Stimulated activated CD8-positive, alpha-beta memory T cell treated with anti-CD3 and anti-CD28 coated beads, Interleukin-7, amount 100 ng/mL, for 4 hours (primary cell): ENCODE data around the gene XYLT2.
"Not testable (repeated sequence)": the region's sequence is repeated elsewhere in the genome, so short reads cannot be mapped to it uniquely, and the experiment has no call there.

Experiments
- DNase-seq, 2 donors: peaks; one replicate each; pipeline ENCODE4 v3.0.0-alpha.2; 2020; ENCODE audit warnings: low read depth in 2 of 2

XYLT2 gene

DNA sequence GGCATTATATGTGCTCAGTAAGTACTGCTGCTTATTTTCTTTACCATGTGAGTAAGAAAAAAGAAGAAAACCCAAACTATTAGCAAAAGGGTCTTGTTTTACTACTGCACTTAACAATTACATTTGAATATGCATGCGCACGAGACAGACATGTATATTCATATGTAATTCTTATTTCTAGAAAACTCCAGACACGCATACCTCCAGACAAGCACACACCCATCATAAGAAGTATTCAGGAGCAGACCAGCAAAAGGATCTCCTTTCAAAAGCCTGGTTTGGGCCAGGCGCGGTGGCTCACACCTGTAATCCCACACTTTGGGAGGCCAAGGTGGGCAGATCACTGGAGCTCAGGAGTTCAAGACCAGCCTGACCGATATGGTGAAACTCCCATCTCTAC, 43.6 kb downstream of the XYLT2 start:
- no peak for DNase-seq

DNA sequence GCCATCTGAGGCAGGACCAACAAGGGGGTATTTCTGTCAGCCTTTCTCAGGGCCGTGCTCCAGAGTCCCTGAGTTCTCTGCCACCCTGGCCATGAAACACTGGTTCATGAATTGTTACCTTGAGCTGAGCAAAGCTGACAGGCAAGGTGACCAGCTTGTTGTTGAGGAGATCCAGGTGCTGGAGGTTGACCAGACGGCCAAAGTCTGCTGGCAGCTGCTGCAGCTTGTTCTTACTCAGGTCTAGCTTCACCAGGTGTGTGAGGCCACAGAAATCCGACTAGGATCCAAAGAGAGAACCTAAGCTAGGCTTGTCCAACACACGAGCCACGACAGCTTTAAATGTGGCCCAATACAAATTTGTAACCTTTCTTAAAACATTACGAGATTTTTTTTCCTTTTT, 46.7 kb downstream of the XYLT2 start:
- no peak for DNase-seq

DNA sequence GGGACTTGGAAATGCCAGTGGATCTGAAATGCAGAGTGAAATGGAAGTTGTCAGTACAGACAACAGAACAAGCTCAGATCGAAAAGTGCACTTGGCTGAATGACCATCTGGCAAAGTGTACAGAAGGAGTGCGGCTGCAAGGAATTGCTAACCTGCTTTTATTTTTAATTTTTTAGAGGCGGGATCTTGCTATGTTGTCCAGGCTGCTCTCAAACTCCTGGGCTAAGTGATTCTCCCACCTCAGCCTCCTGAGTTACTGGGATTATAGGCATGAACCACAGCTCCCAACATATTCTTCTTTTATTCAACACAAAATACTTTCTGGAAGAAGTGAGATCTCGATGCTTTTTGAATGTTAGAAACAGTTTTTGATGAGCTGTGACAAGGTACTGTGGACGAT, 47.8 kb downstream of the XYLT2 start:
- DNase-seq: no peak

DNA sequence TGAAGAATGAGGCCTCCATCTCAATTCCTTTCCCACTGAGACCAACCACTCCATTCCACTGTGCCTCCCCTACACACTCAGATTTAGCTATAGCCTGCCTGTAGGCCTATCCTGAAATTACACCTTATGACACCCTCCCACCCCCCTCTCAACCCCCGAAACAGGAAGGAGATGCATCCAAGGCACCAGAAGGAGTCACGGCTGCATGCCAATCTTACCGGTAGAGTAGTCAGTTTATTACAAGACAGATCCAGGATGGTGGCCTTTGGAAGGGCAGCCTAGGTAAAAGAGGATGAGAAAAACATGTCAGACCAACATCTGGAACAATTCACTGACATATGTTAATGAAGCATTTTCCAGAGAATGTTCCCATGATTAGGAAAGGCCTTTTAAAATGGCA, 48.8 kb downstream of the XYLT2 start:
- no peak for DNase-seq

DNA sequence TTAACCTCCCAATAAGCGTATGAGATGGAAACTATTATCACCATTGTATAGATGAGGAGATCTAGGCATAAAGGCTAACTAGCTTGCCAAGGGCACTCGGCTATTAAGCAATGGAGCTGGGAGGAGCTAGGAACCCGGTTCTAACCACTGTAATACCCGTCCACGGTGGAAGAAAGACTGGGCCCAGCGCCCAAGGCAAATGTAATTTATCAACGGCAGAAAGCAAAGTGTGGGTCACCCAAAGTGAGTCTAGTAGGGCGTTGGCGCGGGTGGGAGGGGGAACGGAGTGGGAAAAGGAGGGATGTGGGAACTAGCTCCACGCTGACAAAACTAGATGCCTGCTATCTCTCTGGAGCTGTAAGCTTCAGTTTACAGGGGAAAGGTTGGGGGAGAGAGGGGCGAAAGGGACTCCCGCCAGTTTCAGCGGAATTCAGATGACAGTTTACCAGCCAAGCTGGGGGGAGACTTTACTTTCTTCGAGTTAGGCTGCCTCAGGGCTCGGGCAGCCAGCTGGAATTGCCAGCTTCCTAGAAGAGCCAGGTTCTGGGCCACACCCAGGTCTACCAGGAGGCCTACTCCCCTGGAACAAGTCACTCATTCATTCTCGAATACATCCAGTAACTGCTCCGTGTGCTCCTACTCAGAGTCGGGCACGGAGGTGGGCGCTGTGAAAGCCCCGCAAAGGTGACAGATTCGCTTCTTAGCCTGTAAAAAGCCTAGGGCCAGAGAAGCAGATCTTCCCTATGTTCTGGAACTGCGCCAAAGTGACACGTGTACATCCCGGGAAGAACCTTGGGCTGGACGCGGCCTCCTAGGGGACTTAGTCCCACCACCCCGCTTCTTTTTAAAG, 50.6 kb downstream of the XYLT2 start:
- peak; percentile 12 to 16 for DNase-seq

DNA sequence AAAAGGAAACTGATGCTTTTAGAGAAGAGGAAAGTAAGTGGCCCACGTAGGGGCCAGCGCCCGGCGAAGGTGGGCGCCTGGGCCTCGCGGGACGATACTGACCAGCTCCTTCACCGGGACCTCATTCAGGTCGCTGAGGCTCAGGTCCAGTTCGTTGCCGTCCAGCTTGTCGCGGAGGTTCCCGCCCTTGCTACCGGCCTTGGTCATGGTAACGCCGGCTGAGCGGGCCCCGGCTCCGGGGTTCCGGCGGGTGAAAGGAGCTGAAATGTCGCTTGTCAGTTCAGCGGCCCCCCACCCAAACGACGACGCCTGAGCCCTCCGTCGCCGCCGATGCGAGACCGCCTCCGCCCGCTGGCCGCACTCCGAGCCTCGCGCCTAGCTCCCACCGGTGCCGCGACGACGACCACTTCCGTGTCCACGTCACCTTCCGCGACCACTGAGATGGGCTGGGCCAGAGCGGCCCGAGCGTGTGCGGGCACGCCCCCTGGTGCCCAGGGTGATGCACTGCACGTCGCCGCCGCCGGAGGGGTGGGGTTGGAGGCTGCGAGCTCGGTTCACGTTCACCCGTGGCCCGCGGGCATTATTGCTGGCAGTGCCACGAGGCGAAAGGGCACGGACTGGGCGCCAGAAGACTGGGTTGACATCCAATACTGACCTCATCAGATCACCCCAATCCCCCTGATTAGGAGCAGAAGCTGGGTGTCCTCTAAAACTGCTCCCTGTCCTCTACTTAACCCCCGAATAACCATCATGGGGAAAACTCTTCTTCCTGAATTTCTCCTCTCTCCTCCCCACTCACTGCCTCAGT, 51.4 kb downstream of the XYLT2 start, which contains the start of gene LRRC59:
Gene LRRC59 (minus strand): TSS at position 413 of the 808 bp plus-strand sequence. CDS start 206 bp downstream, at position 207.
- peak; percentile 82 to 88 for DNase-seq

DNA sequence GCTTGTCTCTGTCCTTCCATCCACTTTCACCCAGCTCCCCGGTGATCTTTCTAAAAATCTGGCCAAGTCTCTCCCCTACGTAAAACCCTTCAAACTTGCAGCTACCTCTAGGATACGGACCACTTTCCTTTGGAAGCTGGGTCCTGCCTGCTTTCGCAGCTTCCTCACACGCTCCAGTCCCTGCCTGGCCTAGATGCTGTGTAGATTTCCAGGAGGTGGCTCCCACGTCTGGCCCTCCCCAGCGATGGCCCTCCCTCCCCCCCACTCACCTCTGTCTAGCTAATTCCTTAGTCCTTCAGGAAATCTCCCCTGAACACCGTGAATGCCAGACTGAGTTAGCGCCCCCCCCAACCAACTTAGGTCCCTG, 52.0 kb downstream of the XYLT2 start:
- DNase-seq: no peak

DNA sequence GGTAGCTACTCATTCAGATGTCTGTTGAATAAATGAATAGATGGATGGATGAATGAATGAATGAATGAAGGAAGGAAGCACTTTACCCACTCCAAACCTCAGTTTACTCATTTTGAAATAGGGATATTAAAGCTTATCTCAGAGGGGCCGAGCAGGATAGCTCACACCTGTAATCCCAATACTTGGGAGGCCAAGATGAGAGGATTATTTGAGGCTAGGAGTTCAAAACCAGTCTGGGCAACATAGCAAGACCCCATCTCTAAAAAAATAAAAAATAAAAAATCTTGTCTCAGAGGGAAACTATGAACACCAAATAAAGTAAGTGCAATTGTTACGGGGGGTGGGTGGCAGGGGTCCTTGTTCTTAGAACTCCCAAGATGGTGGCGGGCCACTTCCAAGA, 52.7 kb downstream of the XYLT2 start:
- DNase-seq: not testable (repeated sequence)

DNA sequence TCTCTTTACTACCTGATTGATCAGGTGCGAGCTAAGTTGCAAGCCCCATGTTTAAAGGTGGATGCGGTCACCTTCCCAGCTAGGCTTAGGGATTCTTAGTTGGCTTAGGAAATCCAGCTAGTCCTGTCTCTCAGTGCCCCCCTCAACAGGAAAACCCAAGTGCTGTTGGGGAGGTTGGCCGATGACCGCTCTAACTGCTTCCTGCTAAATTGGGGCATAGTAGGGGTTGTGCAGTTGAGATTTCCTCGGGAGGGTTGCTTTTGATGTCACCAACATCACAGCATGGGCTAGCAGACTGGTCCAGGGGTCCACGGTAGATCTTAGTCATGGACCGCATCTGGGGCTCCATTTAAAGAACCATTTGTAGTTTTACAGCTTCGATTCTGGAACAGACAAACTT, 53.7 kb downstream of the XYLT2 start:
- not testable (repeated sequence) for DNase-seq

DNA sequence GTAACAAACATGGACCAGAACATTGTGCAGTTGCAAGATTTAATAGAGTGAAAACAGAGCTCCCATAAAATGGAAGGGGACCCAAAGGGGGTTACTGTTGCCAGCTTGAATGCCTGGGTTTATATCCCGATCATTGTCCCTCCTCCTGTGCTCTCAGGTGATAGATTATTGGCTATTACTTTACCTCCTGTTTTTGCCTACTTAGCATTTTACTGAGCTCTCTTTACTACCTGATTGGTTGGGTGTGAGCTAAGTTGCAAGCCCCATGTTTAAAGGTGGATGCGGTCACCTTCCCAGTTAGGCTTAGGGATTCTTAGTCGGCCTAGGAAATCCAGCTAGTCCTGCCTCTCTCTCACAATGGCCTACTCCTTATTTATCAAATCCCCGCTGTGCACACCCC, 59.4 kb downstream of the XYLT2 start:
- not testable (repeated sequence) for DNase-seq

DNA sequence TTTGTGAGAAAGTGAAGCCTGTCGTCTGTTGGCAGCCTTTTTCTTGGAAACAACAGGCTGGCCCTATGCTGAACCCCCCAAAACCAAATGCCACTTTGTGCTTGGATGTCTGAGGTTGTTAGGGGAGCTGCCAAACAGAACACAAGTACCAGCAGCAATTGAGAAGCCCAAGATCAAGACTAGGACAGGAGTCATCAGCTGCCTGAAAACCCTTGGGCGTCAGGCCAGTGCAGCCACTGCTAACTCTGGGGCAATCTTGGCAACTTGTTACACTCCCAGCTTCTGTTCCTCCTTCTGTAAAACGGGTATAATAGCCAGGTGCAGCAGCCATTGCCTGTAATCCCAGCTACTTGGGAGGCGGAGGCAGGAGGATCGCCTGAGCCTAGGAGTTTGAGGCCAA, 60.7 kb downstream of the XYLT2 start:
- DNase-seq: no peak

DNA sequence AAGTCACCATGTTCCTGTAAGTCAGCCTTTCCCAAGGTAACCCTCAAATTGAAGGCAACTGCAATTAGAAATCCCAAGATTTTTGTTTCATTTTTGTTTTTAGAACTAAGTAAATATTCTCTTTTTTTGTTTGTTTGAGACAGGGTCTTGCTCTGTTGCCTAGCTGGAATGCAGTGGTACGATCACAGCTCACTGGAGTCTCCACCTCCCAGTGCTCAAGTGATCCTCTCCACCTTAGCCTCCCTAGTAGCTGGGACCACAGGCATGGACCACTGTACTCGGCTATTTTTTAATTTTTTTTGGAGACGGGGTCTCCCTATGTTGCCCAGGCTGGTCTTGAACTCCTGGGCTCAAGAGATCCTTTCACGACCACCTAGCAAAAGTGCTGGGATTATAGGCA, 62.0 kb downstream of the XYLT2 start:
- no peak for DNase-seq
